GM12875 (cell line): ENCODE data around the gene CDH4.

Experiments used
- H3K4me3 ChIP-seq: one replicate; pipeline ENCODE4 v1.5.1; 2011; ENCODE audit warnings: low read depth, low read length, control low read depth
- CTCF ChIP-seq: IDR thresholded peaks from 2 replicates; pipeline ENCODE4 v1.5.1; 2011; ENCODE audit warnings: low read depth, mild to moderate bottlenecking, control low read depth, inconsistent platforms, low read length, moderate library complexity, borderline replicate concordance; ENCODE audit not compliant: insufficient read depth

The CDH4 gene

GRCh38 chr20:61763740-61764400, 511.8 kb downstream of the CDH4 start:
- TF ChIP-seq CTCF = no peak
- H3K4me3 ChIP-seq = no peak overlapping the region

DNA sequence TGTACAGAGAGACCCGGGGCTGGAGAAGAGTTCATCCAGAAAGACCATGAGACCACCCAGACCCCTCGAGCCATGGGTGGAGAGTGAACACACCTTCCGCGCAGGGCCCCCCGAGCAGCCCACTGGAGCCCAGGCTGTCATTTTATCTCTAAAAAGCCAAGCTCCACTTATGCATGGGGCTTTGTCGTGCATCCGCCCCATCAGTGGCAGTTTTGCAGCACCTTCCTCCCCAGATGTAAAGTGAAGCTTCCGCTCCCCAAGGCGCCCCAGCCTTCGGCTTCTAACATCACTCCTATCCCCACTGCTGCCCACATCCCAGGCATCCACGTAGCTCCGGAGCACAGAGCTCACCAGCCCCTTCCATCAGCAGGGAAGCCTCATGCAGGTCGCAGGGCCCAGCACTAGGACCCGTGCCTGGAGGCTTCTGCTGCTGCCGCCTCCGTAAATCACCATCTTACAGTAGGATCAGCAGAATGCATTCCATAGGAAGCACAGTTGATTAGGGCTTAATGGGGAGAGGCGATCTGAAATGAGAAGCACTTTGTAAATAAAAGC, 512.5 kb downstream of the CDH4 start:
- H3K4me3 ChIP-seq = no peak overlapping the region
- TF ChIP-seq CTCF = no peak

DNA sequence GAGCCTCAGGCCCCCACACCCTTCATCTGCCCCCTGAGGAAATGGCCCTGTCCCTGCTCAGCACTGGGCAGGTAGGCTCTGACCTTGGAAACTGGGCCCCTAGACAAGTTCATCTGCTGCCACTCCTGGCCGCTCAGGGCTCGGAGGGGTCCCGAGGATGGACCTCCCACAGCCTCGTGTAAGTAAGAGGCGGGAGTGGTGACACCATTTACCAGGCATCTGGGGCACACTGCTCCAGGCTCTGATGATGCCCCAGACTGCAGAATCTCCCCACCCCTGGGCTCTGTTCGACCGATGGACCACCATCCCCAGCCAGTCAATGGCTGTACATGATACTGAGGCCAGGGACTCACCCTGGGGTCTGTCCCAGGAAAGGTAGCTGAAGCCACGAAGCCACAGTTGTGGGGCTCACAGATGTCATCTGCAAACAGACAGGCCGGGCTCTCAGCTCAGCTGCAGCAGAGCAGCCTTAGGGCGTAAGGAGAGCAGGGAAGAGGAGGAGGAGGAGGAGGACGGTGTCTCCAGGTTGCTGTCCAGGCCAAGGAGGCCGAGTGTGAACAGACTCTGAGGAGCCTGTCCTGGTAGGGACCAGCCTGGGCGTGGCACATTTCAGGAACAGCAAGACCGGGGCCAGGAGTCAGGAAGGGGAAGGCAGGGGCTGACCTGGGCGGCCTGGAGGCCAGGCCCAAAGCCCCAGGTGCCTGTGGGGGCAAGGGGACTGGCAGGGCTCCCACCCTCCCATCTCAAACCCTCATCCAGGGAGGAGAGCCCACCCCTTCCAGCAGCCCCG, 513.2 kb downstream of the CDH4 start:
- TF ChIP-seq CTCF = no peak
- H3K4me3 ChIP-seq = no peak overlapping the region

DNA sequence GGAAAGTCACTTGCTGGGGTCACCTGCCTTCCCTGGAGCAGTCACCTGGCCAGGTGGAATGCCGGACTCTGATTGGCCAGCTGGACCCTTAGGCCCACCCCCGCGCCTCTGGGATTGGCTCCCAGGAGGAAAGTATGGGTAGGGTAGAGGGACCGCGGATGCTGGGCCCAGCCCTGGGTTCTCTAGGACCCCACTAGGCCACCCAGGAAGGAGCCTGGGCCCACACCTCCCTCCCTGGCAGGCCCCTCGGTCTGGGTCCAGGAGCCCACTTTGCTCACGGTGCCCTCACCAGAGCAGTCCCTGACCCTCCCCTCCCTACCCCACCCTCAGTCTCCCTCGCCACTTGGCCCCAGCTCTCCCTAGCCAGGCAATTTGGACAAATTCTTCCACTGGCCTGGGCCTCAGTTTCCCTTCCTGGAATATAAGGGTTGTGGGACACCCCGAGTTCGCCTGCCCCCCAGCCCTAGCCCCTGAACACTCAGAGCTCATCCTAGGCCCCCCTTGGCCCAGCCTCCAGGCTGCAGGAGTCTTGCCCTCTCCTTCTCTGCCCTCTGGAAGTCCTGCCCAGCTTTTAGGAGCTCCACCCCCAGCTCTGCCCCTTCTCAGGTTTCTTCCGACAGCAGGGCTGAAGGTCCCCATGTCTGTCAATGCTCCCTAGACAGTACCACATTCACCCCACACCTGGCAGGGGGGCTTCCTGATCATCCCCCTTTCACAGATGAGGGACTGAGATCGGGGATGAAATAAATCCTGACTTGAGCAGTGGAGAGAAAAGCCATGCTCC, 514.0 kb downstream of the CDH4 start:
- no peak overlapping the region for H3K4me3 ChIP-seq
- no peak for TF ChIP-seq CTCF

GRCh38 chr20:61766921-61767610, 515.0 kb downstream of the CDH4 start:
- no peak for TF ChIP-seq CTCF

GRCh38 chr20:61767761-61768494, 515.9 kb downstream of the CDH4 start:
- H3K4me3 ChIP-seq = no peak overlapping the region
- TF ChIP-seq CTCF = no peak

More at GRCh38 chr20:61766921-61767610, 515.0 kb downstream of the CDH4 start:
- H3K4me3 ChIP-seq = no peak overlapping the region
